HG03571 (cell line): ENCODE measurements around the gene CILP.
"Not testable (repeated sequence)": the region's sequence is repeated elsewhere in the genome, so short reads cannot be mapped to it uniquely, and the experiment has no call there.

Experiments used
- ATAC-seq: cut with Tn5 transposase; IDR thresholded peaks from one replicate; pipeline ENCODE4 v1.9.1; 2021; ENCODE audit not compliant: unreplicated experiment

Gene CILP

GRCh38 chr15:65194826-65195547, 16.3 kb downstream of the CILP start:
- no peak for ATAC-seq

DNA sequence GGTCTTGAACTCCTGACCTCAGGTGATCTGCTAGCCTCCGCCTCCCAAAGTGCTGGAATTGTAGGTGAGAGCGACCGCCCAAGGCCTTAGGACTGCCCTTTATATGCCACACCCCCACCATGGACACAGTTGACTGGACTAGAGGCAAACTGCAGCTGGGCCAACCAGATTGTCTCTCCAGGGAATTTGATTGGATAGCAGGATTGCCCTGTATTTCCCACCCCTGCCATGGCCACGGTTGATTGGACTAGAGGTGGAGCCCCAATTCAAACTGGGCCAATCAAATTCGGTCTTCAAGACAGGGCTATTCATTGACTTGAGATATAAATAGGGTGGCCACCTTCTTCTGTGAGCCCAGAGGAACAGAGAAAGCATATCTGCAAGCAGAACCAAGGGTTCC, 19.3 kb downstream of the CILP start:
- ATAC-seq, result no peak

DNA sequence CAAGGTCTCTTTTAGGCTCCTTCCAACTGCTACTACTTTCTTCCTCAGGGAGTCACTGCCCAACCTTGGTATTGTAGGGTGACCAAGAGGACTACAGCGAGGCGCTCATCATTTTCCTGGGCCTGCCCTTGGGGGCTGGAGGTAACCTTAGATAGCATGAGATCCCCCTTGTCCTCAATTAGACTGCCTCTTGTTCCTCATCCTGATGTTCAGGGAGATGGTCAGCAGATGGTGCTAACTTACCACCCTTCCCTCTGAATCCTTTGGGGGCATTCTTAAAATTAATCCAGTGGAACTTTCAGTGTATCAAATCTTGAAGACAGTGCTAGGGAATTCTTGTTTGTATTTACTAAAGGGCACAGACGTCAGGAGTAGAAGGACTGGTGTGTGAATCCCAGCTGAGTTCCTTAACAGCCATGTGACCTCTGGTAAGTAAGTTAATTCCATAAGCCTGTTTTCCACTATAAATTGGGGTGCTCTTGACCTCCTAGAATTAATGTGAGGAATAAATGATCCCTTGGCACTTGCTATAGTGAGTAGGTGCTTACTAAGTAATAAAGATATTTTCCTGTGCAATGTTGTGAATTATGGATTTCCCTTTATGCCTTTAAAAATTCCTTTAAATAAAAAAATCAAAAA, 22.1 kb downstream of the CILP start:
- ATAC-seq, result no peak

DNA sequence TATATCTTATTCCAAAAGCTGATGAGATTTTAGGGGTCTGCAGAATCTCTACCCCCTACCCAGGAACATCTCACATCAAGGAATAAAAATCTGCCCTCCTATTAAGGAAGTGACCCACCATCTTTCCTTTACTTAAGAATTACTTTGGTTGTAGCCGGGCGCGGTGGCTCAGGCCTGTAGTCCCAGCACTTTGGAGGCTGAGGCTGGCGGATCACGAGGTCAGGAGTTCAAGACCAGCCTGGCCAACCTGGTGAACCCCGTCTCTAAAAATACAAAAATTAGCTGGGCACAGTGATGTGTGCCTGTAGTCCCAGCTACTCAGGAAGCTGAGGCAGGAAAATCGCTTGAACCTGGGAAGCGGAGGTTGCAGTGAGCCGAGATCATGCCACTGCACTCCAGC, 22.8 kb downstream of the CILP start:
- not testable (repeated sequence) for ATAC-seq

GRCh38 chr15:65184868-65185717, 26.2 kb downstream of the CILP start, which contains the start of gene CLPX:
Gene CLPX (minus strand): TSS chr15:65185342. CDS start chr15:65185153, 189 bp downstream.
- peak; percentile 55 for ATAC-seq

GRCh38 chr15:65184305-65184867, 26.9 kb downstream of the CILP start:
- no peak for ATAC-seq

GRCh38 chr15:65183865-65184159, 27.5 kb downstream of the CILP start:
- ATAC-seq, result no peak

- ATAC-seq, result no peak
These were observed 28.7 kb downstream of the CILP start for GRCh38 chr15:65182538-65182937.

- not testable (repeated sequence) for ATAC-seq
These were observed 29.5 kb downstream of the CILP start for GRCh38 chr15:65181582-65182353.

DNA sequence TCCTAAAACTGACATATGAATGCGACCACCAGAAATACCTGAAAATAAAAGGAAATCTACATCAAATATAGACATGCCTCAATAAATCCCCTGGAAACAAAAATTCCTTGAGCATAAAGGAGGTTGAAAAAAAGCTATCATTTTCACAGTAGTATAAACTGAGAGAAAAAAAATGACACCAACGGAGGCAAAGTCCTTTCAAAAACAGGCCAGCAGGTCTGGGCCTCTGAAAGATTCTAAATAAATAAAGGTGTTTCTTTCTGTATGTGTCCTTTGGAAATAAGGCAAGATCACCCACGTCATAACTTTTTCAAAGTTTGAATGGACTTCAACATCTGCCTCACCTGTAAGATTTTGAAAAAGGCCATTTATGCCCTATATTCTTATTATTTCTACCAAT, 31.1 kb downstream of the CILP start:
- ATAC-seq, result no peak

DNA sequence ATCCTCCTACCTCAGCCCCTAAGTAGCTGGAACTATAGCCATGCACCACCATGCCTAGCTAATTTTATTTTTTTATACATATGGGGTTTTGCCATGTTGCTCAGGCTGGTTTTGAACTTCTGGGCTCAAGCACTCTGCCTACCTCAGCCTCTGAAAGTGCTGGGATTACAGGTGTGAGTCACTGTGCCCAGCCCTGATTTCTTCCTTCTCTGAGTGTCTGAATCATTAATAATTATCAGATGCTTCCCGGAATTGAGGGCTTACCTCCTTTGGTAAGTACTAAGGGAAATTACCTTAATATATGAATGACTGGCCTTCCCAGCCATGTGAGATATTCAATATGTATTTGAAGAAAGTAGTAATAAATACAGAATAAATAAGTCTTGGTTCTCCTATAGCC, 33.4 kb downstream of the CILP start:
- ATAC-seq, result no peak

- ATAC-seq, result no peak
These were observed 35.2 kb downstream of the CILP start for GRCh38 chr15:65176056-65176455.

DNA sequence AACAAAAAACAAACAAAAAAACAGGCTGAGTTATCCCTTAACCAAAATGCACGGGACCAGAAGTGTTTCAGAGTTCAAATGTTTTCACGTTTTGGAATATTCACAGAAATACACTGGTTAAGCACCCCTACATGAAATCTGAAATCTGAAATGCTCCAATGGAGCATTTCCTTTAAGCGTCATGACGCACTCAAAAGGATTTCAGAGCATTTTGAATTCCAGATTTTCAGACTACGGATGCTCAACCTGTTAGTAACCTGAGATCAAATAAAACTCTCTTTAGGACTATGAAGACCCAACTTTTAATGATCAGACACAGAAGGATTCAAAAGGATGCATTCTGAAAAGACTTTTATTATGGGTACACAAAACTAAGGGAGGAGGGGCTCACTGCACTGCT, 35.8 kb downstream of the CILP start:
- no peak for ATAC-seq

DNA sequence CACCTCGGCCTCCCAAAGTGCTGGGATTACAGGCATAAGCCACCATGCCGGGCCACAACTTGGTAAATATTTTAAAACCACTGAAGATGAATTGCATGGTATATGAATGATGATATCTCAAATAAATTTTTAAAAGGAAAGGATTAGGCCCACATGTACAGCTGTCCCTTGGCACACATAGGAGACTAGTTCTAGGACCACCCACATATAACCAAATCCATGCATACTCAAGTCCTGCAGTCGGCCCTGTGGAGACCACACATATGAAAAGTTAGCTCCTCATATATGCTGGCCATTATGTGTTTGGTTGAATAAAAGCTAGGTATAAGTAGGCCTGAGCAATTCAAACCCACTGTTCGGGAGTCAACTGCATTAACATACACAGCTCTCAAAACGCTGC, 36.8 kb downstream of the CILP start:
- no peak for ATAC-seq

GRCh38 chr15:65172531-65172930, 38.7 kb downstream of the CILP start:
- ATAC-seq, result no peak

- ATAC-seq, result no peak
These were observed 39.8 kb downstream of the CILP start for GRCh38 chr15:65171428-65171827.

GRCh38 chr15:65165875-65166274, 45.4 kb downstream of the CILP start:
- ATAC-seq, result no peak

GRCh38 chr15:65164139-65164538, 47.1 kb downstream of the CILP start:
- no peak for ATAC-seq

DNA sequence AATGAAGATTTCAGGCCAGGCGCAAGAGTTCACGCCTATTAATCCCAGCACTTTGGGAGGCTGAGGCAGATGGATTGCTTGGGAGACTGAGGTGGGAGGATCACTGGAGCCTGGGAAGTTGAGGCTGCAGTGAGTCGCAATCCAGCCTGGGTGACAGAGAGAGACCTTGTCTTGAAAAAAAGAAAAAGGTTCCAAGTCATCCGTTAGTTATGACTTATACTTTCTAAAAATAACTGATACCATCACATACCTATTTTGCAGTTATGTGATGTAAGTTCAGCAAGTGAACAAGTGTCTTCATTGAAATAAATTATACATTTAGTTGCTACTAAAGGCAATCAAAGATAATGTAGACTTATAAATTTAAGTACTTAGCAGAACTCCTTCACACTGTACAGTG, 48.2 kb downstream of the CILP start:
- ATAC-seq, result no peak

GRCh38 chr15:65156692-65157091, 54.6 kb downstream of the CILP start:
- ATAC-seq, result no peak

DNA sequence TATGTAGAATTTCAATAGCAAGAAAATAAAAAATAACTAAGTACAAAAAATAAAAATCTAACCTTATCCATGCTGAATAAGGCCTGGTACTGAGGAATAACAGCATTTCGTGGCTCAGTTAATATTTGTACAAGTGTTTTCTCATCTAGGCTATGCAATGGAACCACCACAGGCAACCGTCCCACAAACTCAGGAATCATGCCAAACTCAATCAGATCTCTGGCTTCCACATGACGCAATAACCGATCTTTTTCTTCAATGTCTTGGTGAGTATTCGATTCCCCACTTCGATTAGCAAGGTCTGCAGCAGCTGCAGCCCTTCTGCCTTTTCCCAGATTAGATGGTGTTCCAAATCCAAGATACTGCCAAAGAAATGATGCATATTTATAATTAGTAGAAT, 56.6 kb downstream of the CILP start:
- no peak for ATAC-seq
